ENCODE results near the gene WBP2.

Gene WBP2

DNA sequence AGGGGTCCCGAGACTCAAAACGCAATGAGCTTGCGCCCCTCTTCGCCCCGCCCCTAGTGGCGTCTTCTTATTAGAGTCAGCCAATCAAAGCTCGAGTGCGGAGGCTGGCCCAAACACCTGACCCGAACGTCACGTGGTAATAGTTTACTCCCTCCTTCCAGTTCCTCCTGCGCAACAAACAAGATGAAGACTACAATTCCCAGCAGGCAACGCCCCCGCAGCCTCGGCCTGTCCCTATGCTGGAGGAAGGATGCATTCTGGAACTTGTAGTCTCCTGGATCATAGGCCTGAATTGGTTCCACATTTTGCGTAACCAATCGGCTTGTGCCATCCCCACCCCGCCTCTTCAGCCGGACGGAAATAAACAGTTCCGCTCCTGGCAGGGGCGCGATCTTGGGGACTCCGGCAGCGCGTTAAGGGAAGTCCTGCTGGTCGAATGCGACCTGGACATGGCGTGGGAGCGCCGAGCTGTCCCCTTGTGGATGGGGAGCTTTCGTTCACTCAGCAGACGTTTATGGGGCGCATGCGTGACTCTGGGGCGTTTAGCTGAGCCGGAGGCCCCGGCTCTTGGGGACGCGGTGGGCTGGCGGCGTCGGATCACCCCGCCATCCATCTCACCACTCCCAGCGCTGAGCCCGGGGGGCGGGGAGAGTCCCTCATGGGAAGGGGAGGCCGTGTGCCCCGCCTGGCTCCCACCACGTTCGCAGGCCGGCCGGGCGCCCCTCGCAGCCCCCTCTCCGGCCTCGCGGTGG, at the start of gene WBP2:
TSS of gene WBP2 (minus strand) at position 26 of the 752 bp plus-strand sequence. CDS start 38 bp downstream, outside the sequence.
- DNase-seq = peak; percentile 100

DNA sequence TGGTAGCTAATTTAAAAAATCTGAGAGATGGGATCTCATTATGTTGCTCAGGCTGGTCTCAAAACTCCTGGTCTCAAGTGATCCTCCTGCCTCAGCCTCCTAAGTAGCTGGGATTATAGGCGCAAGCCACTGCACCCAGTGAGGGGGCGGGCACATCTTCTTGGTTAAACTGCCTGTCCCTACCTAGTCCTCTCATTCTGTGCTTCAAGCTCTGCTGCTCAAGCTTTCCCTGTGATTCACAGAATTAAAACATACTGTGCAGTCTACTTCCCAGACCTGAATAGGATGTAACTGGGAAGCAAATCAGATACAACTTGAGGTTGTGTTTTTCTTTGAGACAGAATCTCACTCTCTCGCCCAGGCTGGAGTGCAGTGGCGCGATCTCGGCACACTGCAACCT, 47.3 kb upstream of the WBP2 start:
- DNase-seq = no peak

DNA sequence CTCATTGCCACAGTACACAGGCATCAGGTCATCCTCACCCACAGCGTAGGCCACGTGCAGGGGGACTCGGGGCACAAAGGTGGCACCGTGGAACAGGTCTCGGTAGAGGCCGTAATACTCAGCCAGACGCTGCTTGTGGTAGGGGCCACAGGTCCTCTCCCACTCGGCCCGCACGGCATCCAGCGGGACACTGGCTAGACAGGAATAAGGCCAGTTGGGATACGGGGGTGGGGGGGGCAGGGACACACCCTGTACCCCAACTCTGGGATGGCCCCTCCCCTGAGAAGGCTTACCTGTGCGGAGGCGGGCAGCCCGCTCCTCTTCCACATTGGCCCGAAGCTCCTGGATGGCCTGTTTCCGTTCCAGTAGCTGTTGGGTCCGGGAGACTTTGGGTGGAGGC, 46.6 kb upstream of the WBP2 start:
- DNase-seq = no peak

DNA sequence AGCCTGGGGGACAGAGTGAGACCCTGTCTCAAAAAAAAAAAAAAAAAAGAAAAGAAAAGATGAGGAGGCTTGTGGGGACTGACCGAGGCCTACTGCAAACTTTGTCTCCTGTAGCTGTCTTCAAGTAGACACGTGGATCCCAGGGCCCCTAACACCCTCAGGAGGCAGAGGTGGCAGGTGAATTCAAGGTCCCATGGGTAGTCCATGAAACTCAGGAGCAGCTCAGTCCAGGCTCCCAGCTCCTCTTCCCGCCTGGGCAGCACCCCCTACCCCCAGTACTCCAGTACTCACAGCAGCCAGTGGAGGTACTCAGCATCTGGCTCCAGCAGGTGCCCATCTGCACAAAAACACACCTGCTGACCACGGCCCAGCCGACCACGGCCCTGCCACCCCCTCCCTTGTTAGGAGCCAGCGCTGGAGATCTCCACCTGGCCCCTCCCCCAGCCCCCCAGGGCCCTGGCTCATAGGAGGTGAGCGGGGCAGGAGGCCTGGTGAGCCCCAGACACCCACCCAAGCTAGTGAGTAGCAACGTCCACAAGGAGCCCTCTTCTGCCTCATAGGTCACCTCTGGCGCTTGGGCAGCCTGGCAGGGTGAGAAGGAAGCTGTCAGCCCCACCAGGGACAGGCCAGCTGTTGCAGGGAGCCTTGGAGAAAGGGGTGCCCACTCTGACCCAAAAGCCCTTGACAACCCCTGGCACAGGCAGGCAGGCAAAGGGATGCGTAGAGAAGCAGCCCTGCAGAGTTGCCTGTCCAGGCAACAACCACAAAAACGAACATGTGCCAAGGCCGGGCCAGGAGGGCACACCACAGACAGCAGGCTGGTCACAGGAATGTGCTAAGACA, 45.8 kb upstream of the WBP2 start:
- DNase-seq = no peak

DNA sequence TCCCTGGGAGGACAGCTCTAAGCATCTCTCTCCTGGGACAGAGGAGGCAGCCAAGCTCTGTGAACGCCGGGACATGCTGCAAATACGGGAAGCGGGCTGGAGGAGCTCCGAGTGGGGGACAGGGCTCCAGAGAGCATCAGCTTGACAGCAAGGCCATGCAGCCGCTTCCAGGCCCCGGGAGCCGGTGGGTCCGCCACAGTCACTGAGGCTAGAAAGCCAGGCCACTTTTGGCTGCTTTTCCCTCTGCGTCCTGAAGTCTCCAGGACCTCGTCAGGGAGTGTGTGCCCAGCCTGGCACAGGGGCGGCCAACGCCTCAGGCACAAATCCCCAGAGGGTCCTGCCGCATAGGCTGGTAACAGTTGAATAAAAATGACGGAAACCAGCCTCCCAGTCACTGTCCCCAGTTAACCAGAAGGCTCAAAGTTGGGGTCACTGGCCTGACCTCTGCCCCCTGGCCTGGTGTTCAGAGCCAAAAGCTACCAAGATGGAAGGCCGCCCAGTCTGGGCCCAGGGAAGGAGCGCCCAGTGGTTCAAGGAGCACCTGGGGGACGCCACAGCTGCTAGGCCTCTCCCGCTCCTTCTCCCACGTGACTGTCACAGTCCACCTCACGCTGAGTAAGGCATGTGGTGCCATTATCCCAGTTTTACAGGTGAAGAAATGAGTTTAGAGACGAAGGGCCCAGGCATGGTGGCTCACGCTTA, 44.8 kb upstream of the WBP2 start:
- no peak for DNase-seq

DNA sequence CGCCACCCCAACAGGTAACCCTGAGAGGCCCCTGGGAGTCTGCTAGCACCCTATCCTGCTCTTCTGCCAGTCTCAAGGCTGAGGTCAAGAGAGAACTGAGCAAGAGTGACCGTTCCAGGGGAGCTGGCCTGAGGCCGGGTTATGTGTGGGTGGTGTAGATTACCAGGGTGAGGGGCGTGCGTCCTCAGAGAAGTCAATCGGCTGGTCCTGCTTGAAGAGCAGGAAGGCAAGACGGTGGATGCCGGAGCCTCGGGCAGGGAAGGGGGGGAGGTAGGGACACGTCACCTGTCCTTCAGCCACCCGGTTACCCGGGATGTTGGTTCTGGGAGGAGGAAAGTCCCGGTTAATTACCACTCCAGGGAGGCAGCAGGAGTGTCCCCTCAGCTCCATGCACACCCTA, 44.2 kb upstream of the WBP2 start:
- no peak for DNase-seq

DNA sequence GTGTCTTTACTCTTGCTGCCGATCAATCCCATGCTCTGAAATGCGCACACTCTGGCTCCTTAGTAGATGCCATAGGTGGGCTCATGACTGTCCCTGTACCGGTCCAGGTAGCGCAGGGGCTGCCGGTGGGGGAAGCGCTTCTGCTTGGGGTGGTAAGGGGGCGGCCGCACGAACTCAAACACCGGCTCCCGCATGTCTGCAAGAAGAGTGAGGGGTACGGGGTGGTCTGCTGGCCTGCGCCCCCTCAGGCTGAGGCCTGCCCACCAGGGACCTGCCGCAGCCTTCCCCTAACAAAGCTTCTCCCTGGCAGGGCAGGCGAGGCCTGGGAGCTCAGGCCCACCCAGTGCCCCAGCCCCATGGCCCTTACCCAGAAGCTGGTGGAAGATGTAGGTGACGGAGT, 43.7 kb upstream of the WBP2 start:
- no peak for DNase-seq

DNA sequence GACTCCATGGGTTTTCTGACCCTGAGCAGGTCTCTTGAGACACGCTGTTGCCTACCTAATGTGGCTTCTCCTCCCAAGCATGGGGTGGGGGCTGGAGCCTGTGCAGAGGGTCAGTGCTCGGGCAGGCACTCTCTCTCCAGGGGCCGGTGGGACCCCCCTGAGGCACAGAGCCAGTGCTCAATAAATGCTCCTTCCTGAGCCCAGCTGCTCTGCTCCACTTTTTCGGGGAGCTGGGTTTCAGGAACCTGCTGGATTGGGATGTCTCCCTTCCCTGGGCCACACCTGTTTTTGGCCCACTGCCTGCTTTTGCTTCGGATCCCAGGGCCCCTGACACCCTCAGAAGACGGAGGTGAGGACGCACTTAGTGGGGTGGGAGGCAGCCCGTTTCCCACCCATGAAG, 42.9 kb upstream of the WBP2 start:
- no peak for DNase-seq

DNA sequence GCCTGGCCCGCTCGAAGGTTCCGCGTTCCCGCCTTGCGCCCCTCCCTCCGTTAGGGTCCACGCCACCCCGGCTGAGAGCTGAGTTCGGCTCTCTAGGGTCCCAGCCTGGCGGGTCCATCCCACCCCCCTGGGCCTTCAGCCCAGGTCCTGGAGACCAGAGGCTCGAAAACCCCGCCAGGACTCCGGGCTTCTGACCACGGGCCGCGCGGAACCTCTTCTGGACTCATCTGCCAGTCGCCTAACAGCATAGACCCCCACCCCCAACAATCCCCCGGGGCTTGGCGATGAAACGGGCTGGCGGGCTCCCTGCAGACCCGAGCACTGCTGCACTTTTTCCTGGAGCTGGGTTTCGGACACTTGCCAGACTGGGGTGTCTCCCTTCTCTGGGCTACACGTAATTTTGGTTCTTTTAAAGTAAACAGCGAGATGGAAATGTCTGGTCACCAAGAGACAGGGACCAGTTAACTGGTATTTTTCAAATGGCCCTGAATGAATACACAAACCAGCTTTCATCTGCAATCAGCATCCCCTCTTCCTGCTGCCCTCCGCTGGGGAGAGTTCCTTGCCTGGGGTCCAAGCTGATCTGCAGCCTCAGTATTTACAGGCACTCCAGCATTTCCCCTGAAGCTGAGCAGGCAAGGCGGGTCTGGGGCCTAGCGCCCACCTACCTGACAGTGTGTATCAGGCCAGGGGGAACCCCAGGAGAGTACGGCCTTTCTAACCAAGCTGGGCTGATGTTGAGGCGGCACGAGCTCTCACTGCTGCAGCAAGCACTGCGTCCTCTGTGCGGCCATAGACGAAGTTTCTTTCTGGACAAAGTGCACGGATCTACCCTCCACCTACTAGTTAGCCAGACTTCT, 42.3 kb upstream of the WBP2 start:
- DNase-seq = no peak

DNA sequence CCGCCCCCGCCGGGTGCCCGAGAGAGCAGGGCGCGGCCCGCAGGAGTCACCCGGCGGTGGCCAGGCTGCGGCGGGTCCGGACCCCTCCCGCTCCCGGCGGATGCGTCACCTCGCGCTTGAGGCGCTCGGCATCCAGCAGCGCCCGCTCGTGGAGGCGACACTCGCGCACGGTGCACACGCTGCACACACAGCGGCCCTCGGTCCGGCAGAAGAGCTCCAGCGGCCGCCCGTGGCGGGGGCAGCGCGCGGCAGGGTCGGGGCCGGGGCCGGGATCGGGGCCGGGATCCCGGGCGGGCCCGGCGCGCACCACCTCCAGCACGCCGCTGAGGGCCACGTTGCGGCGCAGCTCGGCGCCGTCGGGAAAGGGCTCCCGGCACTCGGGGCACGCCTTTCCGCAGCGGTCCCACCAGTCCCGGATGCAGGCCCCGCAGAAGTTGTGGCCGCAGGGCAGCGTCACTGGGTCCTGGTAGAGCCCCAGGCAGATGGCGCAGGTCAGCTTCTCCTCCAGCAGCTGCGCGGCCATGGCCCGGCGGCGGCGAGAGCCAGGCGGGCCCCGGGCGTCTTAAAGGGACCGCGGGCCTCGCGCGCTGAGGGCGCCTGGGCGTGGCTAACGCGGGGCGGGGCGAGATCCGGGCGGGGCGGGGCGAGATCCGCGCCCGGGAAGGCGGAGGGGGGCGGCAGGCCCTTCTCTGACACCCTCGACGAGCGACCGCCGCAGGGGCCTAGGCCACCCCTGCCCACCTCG, 41.5 kb upstream of the WBP2 start, which contains the start of gene TRIM65:
TSS of gene TRIM65 (minus strand) at position 537 of the 745 bp plus-strand sequence. CDS start at position 523, 14 bp downstream.
- peak; percentile 39 for DNase-seq

DNA sequence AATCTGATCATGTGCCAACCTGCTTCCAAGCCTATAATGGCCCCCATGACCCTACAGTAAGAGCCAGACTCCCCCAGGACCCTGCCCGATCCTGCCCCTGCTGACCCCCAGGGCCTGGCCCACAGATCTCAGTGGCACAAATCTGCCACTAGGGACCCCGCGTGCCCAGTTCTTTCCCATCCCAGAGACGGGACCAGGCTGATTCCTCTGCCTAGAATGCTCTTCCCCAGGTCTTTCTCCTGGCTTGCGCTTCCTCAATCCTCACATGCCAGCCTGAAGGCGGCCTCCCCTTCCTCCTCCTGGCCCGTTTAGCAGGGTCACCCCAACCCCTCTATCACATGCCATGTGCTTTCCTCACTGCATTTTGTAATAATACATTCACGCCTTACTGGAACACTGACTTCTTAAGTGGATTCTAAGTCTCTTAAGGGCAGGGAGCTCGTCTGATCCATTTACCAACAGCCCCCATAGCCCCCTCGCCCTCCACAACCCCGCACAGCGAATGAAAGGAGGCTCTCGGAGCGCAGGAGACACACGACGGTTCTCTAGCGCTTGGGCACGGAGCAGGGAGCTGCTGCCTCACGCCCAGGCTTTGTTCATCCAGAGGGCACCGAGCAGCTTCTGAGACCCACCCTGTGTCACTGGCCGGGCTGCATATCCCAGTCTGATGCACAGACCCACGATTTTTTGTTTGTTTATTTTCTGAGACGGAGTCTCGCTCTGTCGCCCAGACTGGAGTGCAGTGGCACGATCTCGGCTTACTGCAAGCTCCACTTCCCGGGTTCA, 40.4 kb upstream of the WBP2 start:
- DNase-seq = no peak

DNA sequence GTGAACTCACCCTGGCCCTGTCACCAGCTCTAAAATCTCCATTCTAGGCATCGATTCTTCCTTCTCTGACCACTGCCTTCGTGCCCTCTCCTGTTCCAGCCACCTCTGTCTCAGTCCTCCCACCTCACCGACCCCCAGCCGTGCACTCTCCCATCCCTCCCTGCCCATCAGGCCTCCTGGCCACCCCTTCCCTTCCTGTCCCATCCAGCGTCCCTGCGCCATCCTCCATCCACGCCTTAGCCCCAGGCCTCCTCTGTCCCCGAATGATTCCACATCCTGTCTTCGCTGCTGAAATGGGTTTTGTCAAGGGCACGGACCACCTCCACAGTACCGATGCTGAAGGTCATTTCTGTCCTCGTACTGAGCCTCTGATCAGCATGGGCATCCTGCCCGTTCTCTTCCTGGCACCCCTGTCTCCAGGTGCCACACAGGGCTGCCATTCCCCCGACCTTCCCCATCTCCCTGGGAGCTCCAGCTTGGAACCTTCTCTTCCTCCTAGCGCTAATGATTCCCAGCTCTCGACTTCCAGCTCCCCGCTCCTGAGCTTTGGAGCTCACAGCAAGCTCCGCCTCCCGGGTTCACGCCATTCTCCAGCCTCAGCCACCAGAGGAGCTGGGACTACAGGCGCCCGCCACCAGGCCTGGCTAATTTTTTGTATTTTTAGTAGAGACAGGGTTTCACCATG, 39.1 kb upstream of the WBP2 start:
- no peak for DNase-seq

DNA sequence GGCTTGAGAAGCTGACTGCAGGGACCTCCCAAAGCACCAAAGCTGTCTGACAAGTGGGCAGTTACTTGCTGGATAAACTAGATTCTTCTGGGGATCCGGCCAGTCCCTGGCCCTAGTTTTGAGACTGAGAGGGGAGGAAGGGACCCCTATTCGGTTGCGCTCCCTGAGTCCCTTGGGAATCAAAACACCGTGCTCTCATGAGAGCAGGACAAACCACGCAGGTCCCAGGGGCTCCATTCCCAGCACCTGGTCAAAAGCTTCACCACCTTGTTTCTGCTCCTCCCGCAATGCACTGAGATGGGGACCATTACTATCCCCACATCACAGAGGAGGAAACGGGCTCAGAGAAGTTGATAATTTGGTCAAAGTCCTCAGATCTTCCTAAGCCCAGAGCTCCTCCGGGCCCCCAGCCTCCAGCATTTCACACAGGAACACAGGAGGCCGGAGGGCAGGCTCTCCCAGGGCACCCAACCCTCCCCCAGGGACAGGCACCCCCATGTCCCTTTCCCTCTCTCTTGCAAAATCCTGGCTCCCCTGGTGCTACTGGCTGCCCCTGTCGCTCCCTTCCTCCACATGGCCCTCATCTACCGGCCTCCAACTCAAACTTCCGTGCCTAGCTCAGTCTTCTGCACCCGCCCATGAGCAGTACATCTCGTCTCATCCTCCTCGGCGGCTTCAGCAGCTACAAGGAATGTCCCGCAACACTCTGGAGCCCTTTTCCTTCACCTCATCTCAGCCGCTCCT, 38.3 kb upstream of the WBP2 start:
- DNase-seq = no peak

DNA sequence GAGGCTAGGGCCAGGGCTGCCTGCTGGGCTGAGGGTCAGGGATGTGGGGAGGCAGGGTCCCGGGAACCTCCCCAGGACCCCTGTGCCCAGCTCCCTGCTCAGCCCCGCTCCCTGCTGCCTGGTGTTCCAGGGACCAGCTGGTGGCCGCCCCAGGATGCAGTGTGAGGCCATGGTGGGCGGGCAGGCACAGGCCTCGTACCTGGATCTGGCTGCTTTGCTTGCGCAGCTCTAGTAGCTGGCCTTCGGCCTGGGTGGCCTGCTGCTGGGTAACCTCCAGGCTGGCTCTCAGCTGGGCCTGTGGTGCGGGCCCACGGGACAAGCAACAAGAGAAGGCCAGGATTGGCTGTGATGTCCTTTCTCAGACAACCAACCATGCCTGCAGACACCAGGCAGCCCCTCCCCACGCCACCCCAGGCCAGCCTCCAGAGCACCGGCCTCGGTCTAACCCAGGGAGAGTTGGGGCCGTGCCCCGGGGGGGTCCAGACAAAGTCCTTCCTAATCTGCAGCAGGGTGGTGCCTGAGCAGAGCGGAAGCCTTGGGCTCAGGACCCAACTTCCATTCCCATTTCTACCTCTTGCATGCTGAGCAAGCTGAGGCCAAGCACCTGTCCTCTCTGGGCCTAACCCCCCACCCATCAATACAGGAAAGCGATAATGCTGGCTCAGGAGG, 37.6 kb upstream of the WBP2 start:
- no peak for DNase-seq

DNA sequence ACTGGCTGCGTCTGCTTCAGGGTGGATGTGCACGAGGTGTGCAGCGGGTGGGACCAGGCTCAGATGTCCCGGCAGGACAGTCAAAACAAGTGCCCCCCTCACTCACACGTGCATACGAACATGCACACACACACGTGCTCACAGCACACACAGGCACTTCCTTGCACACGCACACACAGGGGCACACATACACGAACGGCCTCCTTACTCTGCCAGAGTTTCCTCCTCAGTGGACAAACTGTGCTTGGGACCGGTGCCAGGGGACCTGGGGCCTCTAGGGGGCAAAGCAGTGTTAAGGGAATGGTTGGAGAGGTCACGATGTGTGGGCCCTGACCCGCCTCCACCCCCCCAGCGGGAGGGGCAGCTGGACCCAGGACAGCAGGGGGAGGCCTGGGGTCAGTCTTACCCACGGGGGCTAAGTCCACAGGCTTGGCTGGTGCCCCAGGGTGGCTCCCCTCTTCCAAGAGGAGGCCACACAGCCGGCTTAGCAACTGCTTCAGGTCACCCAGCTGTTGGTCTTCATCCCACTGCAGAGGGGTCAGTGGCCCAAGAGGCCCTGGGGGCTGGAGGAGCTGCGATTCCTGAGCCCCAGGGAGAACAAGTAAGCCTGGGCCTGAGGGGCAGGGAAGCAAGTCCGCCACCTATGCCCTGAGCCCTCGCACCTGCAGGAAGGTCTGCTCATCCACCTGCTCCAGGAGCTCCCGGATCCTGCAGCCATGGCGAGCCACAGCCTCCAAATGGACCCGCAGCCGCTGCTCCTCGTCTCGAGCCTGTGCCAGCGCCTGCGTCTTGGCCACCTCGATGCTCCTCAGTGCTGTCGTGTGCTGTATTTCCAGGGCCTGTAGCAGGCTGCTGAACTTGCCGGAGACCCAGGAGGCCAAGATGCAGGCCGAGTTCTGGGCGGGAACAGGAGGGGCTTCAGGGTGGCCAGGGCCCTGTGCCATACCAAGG, 36.7 kb upstream of the WBP2 start:
- no peak for DNase-seq

DNA sequence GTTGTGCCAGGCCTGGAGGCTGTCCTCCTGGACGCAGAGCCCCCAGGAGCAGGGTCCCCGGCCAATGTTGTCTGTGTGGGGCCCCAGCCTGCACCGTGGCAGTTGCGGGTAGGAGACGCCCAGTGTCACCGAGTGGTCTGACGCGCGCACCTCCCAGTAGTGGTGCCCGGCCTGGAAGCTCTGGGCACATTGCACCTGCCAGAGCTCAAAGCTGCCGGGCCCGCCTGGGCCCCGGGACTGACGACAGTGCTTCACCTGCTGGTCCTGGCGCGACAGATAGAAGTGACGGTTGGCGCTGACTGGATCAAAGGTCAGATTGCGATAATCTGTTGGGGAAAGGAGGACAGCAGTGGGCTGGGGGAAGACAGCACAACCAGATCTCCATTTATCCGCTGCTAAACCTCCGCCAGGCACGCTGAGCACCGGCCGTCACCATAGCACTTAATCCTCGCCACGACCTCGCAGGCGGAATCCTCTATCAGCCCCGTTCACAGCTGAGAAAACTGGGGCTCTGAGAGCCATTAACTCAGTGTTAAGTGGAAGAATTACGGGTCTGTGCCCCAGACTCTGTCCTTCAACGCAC, 36.0 kb upstream of the WBP2 start:
- no peak for DNase-seq

DNA sequence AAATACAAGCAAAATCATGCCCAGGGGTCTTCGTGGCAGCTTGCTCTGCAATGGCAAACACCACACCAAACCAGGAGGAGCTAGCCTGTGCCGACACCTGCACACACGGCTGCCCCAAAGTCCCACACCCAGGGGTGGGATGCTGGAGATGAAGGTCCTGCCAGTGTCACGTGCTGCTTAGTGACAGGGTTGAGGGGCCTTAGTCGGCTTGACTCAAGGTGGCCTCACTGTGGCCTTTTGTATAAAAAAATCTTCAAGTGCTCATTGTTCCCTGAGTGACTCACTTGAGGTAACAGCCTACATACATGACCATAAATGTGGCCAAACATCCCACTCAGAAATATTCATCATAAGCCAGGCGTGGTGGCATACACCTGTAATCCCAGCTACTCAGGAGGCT, 34.3 kb upstream of the WBP2 start:
- no peak for DNase-seq
